Posterior vena cava (tissue), 2 donors: Measurements from ENCODE around the gene TRIP10. TPM values are rescaled to one million over a fixed set of nuclear protein-coding genes. Genes with fewer than 3 reads are reported as not detected.
A peak's percentile ranks its signal among the peaks of the same experiment; 100 is the strongest.
"Not testable (repeated sequence)": the region's sequence is repeated elsewhere in the genome, so short reads cannot be mapped to it uniquely, and the experiment has no call there.

ENCODE experiments used
- DNase-seq: peaks from one replicate; pipeline ENCODE4 v3.0.0-alpha.2; 2020; ENCODE audit warnings: low spot score
- intact Hi-C, 2 donors: fragments of 100-400 bp; cut with DNase I; formaldehyde crosslinking; loops; one replicate each; pipeline versions ENCODE4 v1.14.1 to v1.14.2; 2022 to 2023
- total RNA-seq, 2 donors: library from RNA; stranded (reverse); fragmentation: NEBNext Ultra II Directional; extraction: Animal tissue kit (Norgen Biotek cat#: 25700); gene quantifications; one replicate each; pipeline ENCODE4 v1.2.1, GENCODE V29; 2021
- donor health status: DM: yes; HTN: yes; CAD: no.
- donor health status: DM: yes; HTN: yes; CAD: no.

TRIP10 gene
- total RNA-seq, 2 donors from 2014 or later: 83.2 to 92.6 TPM

- DNase-seq: peak; percentile 96
- intact Hi-C loops: loop anchor here in 1 of 2 donors (1.0 kb wide), 1 partner anchor 20 kb away; no protein-coding TSS in a partner anchor
These were observed 1.4 kb upstream of the TRIP10 start for GRCh38 chr19:6737873-6738786.

- no peak for DNase-seq
These were observed 592 bp upstream of the TRIP10 start for GRCh38 chr19:6738787-6739389.

GRCh38 chr19:6739883-6740588, 556 bp downstream of the TRIP10 start:
- DNase-seq: no peak
- intact Hi-C loops: no loop called here

More at GRCh38 chr19:6738787-6739389, 592 bp upstream of the TRIP10 start:
- intact Hi-C loops: loop anchor here in 1 of 2 donors (1.0 kb wide), 1 partner anchor 19 kb away; no protein-coding TSS in a partner anchor

GRCh38 chr19:6740589-6741343, 1.3 kb downstream of the TRIP10 start:
- intact Hi-C loops: no loop called here
- peak; percentile 91 for DNase-seq

- intact Hi-C loops: no loop called here
- no peak for DNase-seq
These were observed 3.6 kb downstream of the TRIP10 start for GRCh38 chr19:6743066-6743465.

GRCh38 chr19:6743714-6744380, 4.4 kb downstream of the TRIP10 start:
- DNase-seq: peak; percentile 49
- intact Hi-C loops: no loop called here

- peak; percentile 95 for DNase-seq
- intact Hi-C loops: no loop called here
These were observed 5.2 kb downstream of the TRIP10 start for GRCh38 chr19:6744381-6745301.

GRCh38 chr19:6745965-6746364, 6.5 kb downstream of the TRIP10 start:
- intact Hi-C loops: no loop called here
- no peak for DNase-seq

- intact Hi-C loops, DNase-seq: not testable (repeated sequence)
These were observed 9.1 kb downstream of the TRIP10 start for GRCh38 chr19:6748543-6748942.

GRCh38 chr19:6750062-6750461, 10.6 kb downstream of the TRIP10 start:
- DNase-seq: no peak
- intact Hi-C loops: no loop called here

- DNase-seq: no peak
These were observed 11.7 kb downstream of the TRIP10 start for GRCh38 chr19:6751189-6751588.

GRCh38 chr19:6752256-6753177, 13.0 kb downstream of the TRIP10 start:
- no peak for DNase-seq
- intact Hi-C loops: no loop called here

More at GRCh38 chr19:6751189-6751588, 11.7 kb downstream of the TRIP10 start:
- intact Hi-C loops: no loop called here

GRCh38 chr19:6753178-6754031, 13.9 kb downstream of the TRIP10 start:
- intact Hi-C loops: no loop called here
- peak; percentile 95 for DNase-seq

GRCh38 chr19:6754136-6754535, 14.7 kb downstream of the TRIP10 start:
- DNase-seq: no peak
- intact Hi-C loops: no loop called here

GRCh38 chr19:6754653-6755463, 15.4 kb downstream of the TRIP10 start:
- DNase-seq: no peak
- intact Hi-C loops: no loop called here
